Superior temporal gyrus (tissue), 1 donor: Measurements from ENCODE around the gene ALDH5A1.

Experiments used
- DNase-seq: peaks from one replicate; pipeline ENCODE4 v3.0.0-alpha.2; 2016; ENCODE audit errors: extremely low spot score

The ALDH5A1 gene

GRCh38 chr6:24494821-24495795, at the start of gene ALDH5A1:
Gene ALDH5A1, plus strand, starts transcription at chr6:24494969. Its CDS starts 28 bp downstream, at chr6:24494997.
- peak; percentile 42 for DNase-seq

GRCh38 chr6:24445704-24446103, 49.1 kb upstream of the ALDH5A1 start:
- no peak for DNase-seq

DNA sequence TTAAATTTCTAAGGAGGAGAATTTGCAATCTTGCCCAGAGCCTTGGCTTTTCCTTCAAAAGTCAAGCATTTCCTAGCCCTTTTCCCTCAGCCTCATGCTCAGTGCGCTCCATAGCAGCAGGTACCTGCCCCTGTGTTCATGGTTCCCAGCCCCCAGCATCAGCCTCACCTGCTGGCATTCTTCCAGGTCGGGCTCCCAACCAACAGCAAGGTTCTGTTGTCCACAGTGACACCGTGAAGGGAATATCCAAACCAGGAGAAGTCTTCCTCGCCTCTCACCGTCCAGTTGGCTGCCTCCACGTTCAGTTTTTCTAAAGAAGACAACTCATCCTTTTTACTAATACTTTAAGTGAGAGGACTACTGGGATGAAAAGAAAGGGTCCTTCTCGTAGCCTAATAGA, 48.1 kb upstream of the ALDH5A1 start:
- no peak for DNase-seq

DNA sequence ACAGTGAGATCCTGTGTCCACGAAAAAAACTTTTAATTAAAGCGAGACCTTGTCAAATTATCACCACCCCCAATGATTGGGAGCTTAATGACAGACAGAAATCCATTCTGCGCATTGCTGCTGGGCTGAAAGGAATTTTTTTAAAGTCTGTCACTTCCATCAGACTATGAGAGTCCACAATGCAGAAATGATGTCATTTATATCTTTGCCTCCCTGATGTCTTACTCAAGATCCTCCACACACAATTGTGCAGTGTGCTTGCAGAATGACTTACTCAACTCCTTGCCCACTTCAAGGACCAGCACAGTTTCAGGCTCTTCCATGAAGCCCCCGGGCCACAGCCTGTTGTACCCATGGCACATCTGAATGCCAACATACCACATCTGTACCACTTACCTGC, 46.4 kb upstream of the ALDH5A1 start:
- DNase-seq = no peak

DNA sequence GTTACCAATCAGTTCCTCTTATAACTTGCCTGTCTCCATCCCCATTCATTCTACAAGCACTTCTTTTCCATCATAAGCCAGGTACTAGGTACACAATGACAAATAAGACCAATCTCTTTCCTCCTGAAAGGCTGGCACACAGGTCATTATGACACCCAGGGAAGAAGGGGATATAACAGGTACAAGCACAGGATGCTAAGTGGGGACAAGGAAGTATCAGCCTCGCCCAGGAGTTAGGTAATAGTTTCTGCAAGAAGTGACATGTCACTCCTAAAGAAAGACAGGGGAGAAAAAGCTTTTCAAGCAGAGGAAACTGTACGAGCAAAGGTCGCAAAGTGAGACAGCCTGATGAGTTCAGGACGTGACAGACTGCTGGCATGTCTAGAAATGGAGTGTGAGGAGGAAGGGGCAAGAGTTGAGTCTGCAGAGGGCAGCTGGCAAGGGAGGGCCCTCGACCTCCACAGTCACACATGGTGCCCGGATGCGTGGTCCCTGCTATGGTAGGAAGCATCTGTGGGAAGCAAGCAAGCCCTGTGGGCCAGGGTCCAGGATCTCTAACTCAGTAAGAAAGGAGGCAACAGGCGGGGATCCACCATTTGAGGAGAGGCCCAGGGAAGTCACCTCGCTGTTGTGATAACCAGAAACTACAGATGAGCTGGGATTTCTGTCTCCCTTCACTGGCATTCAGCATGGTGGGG, 45.8 kb upstream of the ALDH5A1 start:
- no peak for DNase-seq

DNA sequence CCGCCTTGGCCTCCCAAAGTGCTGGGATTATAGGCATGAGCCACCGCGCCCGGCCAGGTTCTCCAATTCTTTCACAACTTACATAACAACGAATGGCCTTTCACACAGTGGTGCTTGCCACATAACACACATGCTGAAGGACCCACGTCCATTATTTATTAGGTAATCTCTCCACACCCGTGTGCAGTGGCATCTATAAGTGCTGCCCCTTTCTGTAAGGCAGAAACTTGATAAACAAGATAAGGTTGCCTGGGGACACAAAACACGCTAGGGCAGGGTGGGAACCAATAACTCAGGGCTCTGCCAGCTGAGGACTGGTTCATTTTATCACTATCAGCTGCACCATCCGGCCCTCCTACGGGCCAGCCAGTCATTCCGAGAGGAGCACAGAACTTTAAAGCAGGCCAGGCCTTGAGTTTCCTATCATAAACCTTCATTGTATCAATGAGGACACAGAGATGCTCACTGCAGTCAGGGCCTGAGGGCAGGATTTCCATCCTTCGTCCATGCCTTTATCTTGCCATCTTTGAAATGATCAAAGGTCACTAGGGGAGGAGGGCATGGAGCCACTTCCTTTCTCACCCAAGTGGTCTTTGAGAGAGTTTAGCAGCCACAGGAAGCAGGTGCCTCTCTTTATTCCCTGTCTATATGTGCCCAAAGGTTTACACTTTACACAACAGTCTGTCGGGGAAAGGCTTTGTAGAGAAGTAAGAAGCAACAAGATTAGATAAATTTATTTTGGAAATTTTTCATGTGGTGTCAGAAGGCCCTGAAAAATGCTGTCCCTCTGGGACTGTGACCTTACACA, 43.0 kb upstream of the ALDH5A1 start:
- no peak for DNase-seq

- no peak for DNase-seq
Observed at GRCh38 chr6:24453921-24454320, 40.8 kb upstream of the ALDH5A1 start.

GRCh38 chr6:24454452-24454851, 40.3 kb upstream of the ALDH5A1 start:
- no peak for DNase-seq

DNA sequence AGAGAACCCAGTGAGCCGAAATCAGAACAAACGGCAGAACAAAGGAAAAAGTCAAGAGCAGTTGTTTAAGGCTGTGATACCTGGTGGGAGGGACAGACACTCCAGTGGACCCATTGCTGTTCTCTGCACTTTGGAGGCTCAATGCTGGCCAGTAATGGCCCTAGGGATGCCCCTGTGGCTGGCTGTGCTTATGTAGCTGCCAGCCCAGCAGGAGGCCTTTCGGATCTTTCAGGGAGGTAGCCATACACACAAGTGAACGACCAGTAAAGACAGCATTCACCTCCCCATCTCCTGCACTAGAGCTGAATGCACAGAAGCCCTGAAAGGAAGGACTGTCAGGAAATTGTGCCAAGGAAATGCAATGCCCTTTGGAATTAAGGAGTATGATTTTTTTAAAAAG, 39.7 kb upstream of the ALDH5A1 start:
- DNase-seq = no peak

GRCh38 chr6:24458134-24458533, 36.6 kb upstream of the ALDH5A1 start:
- no peak for DNase-seq

- no peak for DNase-seq
Observed at GRCh38 chr6:24458941-24459340, 35.8 kb upstream of the ALDH5A1 start.

DNA sequence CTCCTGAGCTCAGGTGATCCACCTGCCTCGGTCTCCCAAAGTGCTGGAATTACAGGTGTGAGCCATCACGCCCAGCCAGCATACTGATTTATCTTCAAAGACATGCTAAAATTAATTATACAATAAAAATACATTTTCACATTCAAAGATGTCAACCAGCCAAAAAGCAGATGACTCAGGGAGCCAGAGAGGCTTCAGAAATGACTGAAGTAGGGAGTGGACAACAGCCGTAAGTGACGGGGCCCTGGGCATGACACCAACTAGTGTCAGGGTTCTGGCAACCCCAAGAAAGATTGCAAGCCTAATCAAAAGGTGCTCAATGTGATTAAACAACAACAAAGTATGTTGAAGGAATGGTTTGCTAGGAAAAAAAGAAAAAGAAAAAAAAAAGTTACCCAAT, 33.8 kb upstream of the ALDH5A1 start:
- DNase-seq = no peak

DNA sequence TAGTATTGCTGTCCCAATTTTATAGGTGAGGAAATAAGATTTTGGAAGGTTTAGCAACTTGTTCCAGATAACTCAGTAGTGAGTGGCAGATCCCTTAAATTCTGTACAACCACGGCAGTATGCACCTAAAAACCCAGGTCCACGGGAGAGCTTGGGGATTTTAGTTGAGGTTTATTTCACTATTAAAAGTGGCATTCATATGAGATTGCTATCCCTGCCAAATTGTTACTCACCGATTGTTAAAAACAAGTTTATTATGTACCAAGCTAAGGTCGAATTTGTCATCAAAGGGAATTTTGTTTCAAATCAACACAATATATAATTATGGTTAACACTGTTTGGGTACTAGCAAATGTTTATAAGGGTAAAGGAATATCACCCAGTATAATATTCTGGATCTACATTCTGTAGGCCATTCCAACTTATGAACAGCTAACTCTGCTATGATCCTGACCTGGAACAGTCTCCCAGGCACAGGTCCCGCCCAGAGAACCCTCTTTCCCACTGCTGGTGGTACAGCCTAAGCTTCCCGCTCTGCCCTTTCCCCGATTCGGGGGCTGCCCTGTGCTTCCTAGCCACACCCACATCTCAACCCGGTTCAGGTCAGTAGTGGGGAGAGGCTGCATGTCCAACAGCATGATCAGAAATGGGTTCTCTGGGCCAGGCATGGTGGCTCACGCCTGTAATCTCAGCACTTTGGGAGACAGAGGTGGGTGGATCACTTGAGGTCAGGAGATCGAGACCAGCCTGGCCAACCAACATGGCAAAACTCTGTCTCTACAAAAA, 30.3 kb upstream of the ALDH5A1 start:
- no peak for DNase-seq

- no peak for DNase-seq
Observed at GRCh38 chr6:24469811-24470210, 25.0 kb upstream of the ALDH5A1 start.

GRCh38 chr6:24472181-24472580, 22.6 kb upstream of the ALDH5A1 start:
- no peak for DNase-seq

DNA sequence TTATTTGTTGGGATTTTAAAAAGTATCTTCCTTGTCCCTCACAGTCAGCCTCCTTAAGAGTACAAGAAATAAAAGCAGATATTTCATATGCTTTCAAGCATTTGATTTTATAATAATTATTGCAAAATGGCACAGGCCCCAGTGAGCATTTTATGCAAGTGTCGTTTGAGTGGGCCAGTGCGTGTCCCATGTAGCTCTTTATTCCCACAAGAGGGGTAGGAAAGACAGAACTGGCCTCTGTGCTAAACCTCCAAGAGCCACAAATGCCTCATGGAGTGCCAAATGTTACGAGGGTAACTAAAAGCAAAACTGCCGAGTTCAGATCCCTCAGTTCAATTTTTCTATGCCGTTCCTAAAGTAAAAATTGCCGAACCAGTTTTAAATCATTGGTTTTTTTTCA, 18.1 kb upstream of the ALDH5A1 start:
- DNase-seq = no peak

GRCh38 chr6:24477070-24477469, 17.7 kb upstream of the ALDH5A1 start:
- no peak for DNase-seq

DNA sequence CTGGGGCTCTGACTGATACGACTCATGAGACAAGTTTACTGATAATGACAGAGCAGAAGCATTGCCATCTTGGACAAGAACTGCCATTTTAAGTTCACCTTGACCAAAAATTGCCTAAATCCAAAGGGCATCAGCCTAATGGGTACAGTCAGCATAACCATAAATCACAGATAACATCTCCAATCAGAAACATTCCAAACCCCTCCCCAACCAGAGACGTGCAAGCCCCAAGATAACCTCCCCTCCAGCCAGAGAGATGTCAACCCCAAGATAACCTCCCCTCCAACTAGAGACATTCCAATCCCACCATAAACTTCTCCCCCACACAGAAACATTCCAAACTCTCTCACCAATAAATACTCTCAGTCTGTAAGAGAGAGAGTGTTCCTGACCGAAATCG, 15.9 kb upstream of the ALDH5A1 start:
- DNase-seq = no peak

DNA sequence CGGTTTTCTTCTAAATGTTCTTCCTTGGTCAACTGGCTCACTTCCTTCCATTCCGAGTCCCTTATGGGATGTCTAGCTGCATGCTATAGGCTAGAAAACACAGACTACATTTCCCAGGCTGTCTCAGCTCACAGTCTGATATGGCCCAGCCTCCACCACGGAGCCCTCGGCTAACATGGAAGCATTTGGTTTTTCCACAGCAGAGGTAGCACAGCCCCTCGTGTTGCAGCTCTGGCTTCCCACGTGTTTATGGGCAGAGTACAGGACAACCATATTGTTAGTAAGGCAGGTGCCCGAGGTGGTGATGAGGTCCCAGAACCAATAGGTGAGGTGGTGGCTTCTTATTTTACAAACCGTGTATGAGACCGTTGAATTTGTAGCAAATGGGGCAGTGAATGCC, 14.1 kb upstream of the ALDH5A1 start:
- no peak for DNase-seq

- DNase-seq = no peak
Observed at GRCh38 chr6:24481449-24481848, 13.3 kb upstream of the ALDH5A1 start.

DNA sequence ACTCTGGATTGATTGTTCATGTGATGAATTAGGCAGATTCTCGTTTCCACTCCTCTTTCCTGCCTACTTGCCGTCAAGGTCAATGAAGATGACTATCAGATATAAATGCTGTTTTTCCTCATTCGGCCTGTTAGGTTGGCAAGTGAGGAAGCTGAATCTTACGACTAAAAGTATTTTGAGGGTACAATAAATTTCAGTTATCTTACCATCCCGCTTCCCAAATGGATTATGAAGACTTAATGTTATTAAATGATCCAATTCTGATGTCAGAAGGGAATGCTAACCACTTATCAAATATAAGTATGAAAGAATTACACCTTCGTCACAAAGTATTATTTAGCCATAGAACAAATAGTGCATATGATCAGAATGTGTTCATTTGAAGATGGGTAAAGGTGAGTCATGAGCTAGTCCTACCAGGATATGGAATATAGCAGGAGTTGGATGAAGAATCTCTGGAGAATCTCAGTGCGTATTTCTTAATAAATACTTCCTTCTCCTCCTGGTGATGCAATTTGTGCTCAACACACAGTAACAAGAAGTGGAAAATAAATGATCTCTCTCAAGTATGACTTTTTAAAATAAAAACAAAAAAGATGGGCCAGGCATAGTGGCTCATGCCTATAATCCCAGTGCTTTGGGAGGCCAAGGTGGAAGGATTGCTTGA, 10.0 kb upstream of the ALDH5A1 start:
- no peak for DNase-seq
